HG03520 (cell line): Measurements from ENCODE around the gene KCNAB1.

Source experiments
- ATAC-seq: cut with Tn5 transposase; IDR thresholded peaks from one replicate; pipeline ENCODE4 v1.9.1; 2021; ENCODE audit warnings: mild to moderate bottlenecking, moderate library complexity; ENCODE audit not compliant: unreplicated experiment

Gene KCNAB1

DNA sequence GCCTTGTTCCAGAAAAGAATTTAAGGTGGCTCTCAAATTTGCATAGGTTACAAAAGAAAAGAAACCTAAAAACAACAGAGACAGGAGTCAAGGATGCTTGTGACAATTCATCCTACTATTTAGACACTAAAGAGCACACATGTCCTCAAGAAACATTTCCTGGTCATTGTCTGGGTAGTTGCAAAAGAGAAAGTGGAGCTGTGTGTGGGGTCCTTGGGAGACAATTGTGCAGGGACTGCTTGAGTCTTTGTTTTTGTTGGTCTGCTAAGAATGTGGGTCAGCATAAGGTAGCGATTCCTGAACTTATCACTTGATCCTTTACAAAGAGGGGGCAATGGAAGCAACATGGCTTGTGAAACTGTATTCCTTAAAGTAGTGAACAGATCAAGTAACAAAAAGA, 185.3 kb downstream of the KCNAB1 start:
- no peak for ATAC-seq

DNA sequence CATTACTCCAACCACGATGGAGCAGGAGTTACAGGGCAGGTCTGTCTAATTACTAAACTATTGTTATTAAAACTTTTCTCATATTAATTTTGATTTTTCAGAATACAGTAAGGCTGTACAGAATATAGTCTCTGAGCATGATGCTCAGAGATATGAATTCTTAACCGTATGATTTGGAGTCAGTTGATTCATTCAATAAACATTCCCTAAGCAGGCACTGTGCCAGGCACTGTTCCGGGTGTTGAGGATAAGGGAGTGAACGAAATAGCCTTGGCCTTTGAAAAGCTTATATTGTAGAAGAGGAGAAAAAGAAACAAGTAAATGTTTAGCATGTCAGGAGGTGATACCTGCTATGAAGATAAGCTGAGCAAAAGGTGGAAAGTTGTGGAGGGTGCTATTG, 187.3 kb downstream of the KCNAB1 start:
- no peak for ATAC-seq

DNA sequence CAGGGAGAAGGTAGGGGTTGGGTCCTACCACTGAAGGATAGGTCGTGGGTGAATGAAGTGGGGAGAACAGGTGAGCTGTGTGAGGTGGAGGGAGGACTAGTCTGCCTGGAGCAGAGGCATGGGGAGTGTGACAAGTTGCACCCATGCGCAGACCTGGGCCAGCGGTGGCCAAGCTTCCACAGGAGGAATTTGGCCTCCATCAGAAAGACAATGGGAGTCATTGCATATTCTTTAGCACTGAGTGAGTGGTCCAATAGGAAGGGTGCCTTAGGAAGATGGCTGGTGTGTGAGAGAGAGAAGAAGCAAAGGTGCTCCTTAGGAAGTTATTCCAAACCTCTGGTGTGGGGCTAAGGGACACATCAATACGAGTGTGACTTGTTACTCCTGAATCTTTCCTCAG, 191.1 kb downstream of the KCNAB1 start:
- no peak for ATAC-seq

DNA sequence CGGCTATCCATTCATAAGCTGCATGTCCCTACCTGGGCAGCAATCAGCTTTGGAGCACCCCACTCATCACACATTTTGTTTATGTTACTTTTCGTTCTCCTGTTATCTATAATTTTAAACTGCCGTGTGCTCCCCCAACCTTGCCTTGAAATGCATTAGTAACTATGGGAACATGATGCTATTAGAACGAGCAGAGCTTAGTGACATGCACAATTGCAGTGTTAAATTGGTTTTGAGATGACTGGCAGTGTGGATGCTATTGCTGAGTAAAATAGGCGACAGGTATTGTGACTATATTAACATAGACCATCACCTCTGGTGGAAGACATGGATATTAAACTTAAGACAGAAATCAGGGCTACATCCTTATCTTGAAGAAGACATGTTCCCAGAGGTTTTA, 191.6 kb downstream of the KCNAB1 start:
- ATAC-seq, result no peak

DNA sequence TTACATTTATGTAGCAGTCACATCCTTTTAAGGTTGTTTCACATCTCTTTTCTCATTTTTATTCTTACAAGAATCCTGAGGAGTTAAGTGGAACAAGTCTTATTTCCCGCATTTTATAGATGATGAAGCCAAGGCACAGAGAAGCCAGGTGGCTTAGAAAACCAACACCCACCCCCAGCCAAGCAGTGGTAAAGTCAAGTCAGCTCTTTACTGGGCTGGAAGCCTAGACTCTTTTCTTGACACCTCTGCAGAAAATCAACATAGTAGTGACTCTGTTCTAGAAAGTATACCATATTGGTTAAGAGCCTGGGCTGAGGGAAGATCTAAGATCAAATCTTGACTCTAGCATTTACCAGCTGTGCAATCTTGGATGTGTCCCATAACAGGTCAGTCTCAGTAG, 195.7 kb downstream of the KCNAB1 start:
- no peak for ATAC-seq

DNA sequence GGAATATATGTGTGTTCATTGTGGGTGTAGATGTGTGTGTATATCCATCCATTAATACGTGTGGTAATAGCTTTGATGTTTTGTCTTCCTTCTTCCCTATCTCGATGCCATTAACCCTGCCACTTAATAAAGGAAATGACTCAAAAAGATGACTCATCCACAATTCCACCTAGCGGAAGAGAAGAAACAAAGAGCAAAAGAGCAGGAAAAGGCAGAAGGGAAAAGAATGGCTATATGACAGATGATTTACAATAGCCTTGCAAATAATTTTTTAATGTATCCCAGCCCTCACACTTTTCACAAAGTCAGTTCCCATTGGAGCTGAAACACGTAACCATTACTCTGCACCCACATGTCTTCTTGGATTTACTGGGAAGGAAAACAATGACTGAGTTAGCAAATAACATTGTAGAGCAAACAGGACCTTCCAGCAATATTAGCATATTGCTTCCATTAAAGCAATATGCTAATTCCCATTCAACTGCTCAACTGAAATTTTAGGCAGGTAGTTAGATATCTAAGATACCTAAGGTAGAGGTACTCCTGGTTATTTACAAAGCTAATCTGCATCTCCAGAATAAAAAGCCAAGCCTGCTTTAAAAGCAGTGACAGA, 197.2 kb downstream of the KCNAB1 start:
- ATAC-seq, result no peak

DNA sequence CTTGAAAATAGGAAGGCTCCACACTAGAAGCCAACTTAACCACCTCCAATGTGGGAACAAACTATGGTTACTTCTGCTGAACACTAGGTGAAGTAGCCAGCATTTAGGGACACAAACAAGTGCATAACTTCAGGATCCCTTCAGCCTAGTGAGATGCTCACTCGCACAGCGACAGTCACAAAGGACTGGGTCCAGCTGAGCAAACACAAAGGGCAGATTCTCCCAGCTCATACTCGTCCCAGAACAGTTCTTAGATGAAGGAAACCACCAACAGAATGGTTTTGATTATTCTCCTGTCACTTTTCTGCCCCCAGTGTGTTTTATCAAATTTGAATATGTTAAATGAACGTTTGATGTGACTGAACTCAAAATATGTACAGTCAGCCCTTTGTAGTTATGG, 201.6 kb downstream of the KCNAB1 start:
- no peak for ATAC-seq

DNA sequence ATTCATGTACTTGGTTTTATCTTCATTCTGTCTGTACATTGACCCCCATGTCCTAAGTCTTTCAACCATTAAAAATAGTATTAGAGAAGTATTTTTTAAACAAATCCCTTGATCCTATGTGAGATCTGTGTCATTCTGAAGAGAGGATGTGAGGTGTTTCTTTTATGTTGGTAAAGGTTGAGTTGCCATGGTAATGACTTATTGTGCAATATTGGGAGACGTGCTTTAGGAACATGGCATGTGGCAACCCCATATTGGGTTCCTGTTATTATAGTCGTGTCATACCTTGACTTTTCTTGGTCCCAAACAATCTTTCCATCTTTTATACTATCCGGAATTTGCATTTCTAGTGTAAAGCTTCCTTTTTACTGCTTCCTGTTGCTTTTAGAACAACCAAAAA, 203.1 kb downstream of the KCNAB1 start:
- no peak for ATAC-seq

DNA sequence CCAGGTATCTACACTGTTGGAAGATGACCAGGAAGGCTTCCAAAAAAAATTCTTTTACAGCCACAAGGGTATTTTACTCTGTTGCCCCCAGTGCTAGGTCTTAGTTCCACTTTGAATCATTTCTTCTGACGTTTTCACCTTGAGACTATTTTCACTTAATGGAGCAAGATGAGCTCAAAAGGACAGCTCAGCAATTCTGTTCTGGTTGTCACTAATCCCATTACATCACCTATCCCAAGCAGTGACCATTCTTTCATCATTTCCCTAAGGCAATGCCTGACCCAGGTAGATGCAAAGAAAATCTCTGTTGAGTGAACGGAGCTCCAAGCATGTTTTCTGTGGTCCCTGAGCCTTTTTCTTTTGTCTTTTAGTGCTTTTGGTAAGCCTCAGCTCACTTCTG, 210.0 kb downstream of the KCNAB1 start:
- no peak for ATAC-seq

DNA sequence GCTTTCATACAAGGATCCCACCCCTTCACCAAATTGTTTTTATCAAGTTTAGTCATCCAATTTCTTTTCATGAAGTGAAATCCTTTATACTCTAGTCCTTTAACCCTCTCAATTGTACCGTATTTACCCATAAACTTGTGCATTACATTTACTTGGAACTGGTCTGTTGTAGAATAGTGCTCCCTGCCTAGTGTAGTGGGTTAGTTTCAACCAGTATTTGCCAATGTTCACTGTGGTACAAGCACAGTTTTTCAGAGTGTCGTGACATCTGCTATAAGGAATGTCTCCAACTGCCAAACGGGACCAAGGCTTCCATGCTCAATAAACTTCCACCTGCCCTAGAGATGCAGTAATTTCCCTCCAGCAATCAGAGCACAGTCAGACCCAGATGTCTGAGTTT, 211.9 kb downstream of the KCNAB1 start:
- no peak for ATAC-seq

DNA sequence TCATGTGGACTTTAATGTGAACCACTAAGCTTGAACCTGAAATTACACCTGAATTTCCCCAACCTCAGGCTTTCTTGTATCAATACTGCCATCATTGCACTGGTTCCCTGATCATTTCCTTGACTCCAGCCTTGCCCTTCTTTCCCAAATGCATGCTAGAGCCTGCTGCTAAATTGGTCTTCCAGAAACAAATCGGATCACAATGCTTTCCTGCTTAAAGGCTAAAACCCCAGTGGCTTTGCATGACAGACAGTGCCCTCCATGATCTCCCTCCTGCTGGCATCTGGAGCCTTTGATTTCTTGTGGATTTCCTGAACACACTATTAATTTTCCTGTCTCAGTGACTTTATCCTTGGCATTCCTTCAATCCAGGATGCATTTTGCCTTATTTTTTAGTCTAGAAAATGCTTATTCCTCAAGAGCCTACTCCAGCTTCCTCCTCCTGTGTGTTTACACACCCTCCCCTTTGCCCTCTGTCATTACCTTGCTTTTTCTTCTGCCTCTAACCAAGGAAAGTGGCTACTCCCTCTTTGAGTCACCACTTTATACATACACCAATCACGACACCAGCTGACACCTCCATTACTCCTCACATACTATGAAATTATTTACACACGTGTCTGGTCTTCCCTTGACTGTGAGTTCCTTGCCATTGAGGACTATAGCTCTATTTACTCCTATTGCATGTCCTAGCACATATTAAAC, 214.6 kb downstream of the KCNAB1 start:
- no peak for ATAC-seq

DNA sequence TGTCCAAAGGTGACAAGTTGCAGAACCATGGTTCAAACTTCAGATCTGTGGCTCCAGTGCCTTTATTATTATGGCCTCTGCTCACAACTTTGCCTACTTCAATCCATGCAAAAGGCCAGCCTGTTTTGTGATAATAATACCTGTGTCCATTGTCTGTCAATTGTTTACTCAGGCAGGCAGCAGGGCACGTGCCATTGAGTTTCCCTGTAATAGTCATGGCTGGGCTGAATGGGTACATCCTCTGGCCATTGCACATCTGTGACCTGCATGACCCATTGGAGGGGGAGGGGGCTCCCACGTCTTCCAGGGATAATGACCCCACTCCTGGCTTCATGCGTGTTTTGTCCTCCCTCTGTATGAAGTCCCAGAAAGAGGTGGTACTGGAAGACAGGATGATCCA, 219.1 kb downstream of the KCNAB1 start:
- ATAC-seq, result no peak

DNA sequence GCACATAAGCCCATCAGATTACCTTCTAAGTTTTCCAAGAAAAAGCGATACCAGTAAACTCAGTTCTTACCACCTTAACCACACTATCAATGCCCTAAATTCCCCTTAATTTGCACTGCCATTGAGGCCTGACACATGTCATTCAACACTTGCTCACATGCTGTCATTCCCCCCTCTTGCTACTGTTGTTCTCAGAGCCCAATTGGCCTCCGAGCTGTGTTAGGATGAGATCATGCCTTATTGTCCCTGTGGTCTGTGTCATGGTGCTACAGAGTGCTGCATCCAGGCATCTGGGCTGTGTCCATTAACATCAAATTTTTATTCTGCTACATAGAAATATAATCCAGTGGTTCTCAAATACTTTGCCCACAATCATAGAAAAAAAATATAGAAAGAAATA, 221.0 kb downstream of the KCNAB1 start:
- no peak for ATAC-seq

DNA sequence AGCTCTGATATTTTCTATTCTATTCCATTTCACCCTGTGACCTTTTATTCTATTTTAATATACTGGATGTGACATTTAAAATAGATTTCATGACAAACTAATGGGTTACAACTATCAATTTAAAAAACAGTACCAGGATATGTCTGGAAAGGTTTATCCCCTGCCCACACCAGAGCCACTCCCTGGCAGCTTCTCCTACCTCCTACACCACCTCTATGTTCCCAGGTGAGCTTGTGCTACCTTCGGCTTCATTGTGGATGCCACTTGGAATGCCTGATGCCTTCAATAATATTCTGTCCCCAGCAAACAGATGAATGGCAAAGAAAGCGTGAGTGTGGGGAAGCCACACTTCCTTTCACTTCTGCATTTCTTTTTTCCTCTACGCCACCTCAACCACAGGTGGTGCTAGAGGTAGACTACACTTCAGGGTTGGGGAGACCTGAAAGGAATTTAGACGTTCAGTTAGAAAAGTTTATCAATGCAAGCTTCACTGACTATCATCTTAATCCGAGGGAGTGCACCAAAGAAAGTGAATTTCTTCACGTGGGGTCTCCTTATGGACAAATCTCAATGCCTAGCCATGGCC, 221.5 kb downstream of the KCNAB1 start:
- peak; percentile 99 for ATAC-seq

DNA sequence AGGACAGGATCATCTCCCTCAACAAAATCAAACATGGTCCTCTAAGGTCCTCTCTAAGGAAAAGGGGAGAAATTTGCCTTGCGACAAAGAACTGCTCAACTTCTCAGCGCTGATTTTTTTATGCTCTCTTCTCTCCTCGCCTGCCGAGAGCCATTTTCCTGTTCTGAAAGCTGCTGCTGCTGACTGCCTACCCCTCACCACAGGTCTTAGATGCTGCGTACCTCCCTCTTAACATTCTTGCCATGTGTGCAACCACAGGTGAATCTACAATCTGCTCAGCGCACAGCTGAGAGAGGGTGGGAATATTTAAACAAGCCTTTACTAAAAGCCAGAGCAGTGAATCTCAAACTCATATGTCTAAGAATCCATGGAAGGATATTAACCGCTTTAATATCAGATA, 223.8 kb downstream of the KCNAB1 start:
- ATAC-seq, result no peak

DNA sequence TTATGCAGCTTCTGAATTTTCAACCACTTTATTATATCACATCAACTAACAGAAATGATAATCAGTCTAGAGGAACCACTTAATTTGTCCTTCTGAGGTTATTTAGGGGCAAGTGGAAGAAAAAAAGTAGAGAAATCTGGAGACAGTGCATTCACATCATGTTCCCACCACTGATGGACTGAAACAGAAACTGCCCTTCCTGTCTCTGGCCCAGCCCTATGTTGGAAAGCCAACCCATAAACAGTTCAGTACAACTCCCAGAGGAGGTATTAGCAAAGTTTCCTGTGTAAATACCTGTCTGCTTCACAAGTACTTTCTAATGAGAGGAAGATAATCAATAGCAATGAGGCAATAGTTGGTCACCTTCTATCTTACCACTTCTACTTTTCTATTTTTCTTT, 228.7 kb downstream of the KCNAB1 start:
- no peak for ATAC-seq

DNA sequence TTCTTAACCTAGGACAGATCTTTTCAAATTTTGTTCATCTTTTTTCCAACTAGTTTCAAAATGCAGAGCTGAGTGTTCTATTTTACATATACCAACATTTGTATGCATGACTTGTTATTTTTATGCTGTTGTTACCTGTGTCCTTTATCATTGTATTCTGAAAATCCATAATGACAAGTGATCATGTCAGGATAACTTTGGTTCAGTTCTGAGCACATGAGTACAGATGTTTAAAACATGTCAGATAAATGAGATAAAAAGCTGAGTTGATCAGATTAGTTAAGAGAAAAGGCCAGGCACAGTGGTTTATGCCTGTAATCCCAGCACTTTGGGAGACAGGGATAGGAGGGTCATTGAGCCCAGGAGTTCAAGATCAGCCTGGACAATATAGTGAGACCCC, 229.6 kb downstream of the KCNAB1 start:
- ATAC-seq, result no peak

DNA sequence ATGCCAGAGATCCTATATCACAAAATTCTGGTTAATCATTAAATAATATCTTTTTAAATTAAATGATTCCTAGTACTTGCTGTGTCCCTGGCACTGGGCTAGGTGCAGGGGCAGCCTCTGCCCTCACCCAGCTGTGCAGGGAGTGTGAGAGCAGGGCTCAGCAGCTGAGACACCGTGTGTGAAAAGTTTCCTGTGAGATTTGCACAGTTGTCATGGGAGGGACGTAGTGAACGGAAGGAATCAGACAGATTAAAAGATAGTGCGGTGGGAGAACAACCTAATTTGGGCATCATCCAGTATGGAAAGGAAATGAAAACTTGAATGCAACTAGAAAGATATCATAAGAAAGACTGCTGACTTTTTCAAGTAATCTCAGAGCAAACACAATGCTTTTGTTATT, 230.4 kb downstream of the KCNAB1 start:
- no peak for ATAC-seq

DNA sequence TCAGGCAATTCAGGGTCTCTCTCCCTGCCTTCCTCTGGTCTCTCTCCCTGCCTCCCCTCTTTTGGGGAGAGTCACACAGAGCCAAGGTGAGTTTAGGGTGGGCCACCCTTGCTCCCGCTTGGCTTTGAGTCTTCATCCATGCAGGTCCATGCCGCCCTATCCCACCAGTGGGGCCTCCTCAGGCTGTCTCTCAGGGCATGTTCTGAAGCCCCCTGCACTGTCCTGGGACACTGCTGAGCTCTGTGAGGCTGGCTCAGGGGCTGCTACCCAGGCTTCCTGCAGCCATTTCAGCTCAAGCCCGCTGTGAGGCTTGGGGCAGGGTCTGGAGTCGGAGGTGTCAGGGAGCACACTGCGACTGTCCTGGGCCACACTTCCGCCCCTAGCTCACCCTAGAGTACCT, 231.4 kb downstream of the KCNAB1 start:
- no peak for ATAC-seq

DNA sequence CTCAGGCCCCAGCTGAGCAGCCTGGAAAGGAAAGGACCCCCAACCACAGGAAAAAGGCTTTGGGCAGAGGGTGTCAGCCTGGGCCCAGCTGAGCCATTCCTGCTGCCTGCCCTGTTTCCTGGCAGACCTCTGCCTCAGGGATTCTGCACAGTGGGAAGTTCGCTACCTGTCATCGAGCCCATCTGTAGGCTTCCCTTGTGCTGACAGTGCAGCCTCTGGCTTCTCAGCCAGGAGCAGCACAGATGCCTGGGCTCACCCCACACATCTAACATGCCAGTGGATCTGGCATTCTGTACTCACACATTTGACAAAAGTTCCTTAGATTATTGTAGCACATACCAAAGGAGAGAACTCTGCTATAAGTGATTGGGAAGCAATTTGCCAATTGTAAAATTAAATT, 232.3 kb downstream of the KCNAB1 start:
- ATAC-seq, result no peak

DNA sequence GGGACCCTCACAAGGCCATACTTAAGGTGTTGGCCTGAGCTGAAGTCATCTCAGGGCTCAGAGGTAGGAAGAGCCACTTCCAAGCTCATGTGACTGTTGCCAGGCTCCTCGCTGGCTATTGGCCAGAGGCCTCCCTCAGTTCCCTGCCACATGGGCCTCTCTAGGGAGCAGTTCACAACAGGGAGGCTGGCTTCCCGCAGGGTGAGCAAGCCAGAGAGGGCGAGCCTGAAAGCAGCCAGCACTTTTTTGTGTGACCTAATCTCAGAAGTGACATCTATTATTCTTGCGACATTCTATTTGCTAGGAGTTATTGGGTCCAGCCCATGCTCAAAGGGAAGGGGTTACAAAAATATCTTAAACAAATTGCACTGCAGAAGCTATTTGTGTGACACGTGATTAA, 233.2 kb downstream of the KCNAB1 start:
- no peak for ATAC-seq

DNA sequence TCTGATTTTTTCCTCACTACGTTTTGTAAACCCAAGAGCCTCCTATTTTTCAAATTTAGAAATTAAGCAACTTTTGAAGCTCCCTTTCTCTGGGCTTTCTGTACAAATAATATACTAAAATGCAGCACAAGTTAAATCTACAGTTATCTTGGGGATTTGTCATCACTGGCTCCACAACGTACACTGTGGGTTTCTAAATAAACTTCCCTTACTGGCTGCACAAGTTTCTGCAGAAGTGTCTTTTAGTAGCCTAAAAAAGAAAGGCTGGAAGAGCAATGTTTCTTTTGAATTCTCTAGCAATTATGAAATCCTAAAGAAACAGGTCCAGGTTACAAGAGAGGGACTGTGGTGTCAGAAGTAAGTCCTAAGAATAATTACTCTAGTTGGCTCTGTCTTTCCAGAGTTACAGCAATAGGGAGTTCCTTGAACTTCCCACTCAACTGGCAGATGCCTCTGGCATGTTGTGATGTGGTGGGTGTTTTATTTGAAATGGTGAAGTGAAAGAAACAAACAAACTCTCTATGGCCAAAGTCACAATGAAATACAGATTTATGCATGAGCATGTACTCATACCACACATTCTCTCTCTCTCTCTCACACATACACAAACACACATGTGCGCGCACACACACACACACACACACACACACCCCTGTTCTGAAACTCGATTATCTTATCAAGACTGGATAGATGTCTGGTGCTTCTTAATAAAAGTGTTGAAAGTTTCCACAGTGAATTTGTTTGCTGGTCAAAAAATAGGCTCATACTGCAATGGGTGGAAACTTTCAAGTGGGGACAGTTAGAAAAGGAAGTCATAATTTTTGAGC, 236.4 kb downstream of the KCNAB1 start:
- ATAC-seq, result no peak
